HG02973 (cell line): Measurements from ENCODE around the gene OSBPL7.

Source experiments
- ATAC-seq: cut with Tn5 transposase; IDR thresholded peaks from one replicate; pipeline ENCODE4 v1.9.1; 2021; ENCODE audit warnings: moderate library complexity; ENCODE audit not compliant: unreplicated experiment

OSBPL7 gene

GRCh38 chr17:47830396-47831002 is 8.9 kb upstream of the OSBPL7 start:
- no peak for ATAC-seq

GRCh38 chr17:47829870-47830269 is 8.3 kb upstream of the OSBPL7 start:
- no peak for ATAC-seq

GRCh38 chr17:47823519-47823918 is 1.9 kb upstream of the OSBPL7 start:
- ATAC-seq = no peak

GRCh38 chr17:47822785-47823184 is 1.2 kb upstream of the OSBPL7 start:
- ATAC-seq = no peak

- ATAC-seq = no peak
These were observed 567 bp downstream of the OSBPL7 start for GRCh38 chr17:47821031-47821423.

- ATAC-seq = no peak
These were observed 1.4 kb downstream of the OSBPL7 start for GRCh38 chr17:47820033-47820789.

- ATAC-seq = no peak
These were observed 2.1 kb downstream of the OSBPL7 start for GRCh38 chr17:47819475-47819874.

GRCh38 chr17:47818002-47818695 is 3.4 kb downstream of the OSBPL7 start:
- no peak for ATAC-seq

- no peak for ATAC-seq
These were observed 4.6 kb downstream of the OSBPL7 start for GRCh38 chr17:47816947-47817346.

- ATAC-seq = no peak
These were observed 5.4 kb downstream of the OSBPL7 start for GRCh38 chr17:47816111-47816735.

GRCh38 chr17:47815106-47815918 is 6.3 kb downstream of the OSBPL7 start:
- ATAC-seq = no peak

GRCh38 chr17:47813512-47814031 is 8.0 kb downstream of the OSBPL7 start:
- ATAC-seq = no peak

GRCh38 chr17:47813077-47813476 is 8.5 kb downstream of the OSBPL7 start:
- ATAC-seq = no peak

- no peak for ATAC-seq
These were observed 9.3 kb downstream of the OSBPL7 start for GRCh38 chr17:47812146-47812920.

GRCh38 chr17:47811709-47812108 is 9.9 kb downstream of the OSBPL7 start:
- ATAC-seq = no peak

- no peak for ATAC-seq
These were observed 10.5 kb downstream of the OSBPL7 start for GRCh38 chr17:47810901-47811635.

GRCh38 chr17:47810200-47810821 is 11.3 kb downstream of the OSBPL7 start:
- ATAC-seq = no peak

- no peak for ATAC-seq
These were observed 12.6 kb downstream of the OSBPL7 start for GRCh38 chr17:47808830-47809480.
